SK-N-SH (cell line): ENCODE measurements around the gene CTNS.

Source experiments
- EZH2phosphoT487 ChIP-seq: fragments of 200-600 bp; sonication (generic); IDR thresholded peaks from 2 replicates; pipeline ENCODE4 v1.6.1; 2017; ENCODE audit warnings: low read depth, mixed run types, mild to moderate bottlenecking, antibody characterized with exemption, moderate library complexity, borderline replicate concordance
- FOXJ3 ChIP-seq: sonication (generic); formaldehyde crosslinking; IDR thresholded peaks from 2 replicates; pipeline ENCODE4 v1.5.1; 2020; ENCODE audit warnings: mild to moderate bottlenecking, missing genetic modification reagents
- GABPA ChIP-seq: IDR thresholded peaks from 2 replicates; pipeline ENCODE4 v1.4.0; 2012; ENCODE audit warnings: low read depth, mild to moderate bottlenecking
- JUND ChIP-seq: IDR thresholded peaks from 2 replicates; pipeline ENCODE4 v1.4.0; 2012
- NFIC ChIP-seq: IDR thresholded peaks from 2 replicates; pipeline ENCODE4 v1.4.0; 2012; ENCODE audit warnings: borderline replicate concordance
- NRF1 ChIP-seq: IDR thresholded peaks from 2 replicates; pipeline ENCODE4 v1.6.1; 2012; ENCODE audit warnings: low read depth, mild to moderate bottlenecking, low read length
- POLR2AphosphoS5 ChIP-seq: IDR thresholded peaks from 2 replicates; pipeline ENCODE4 v1.6.1; 2012; ENCODE audit warnings: low read depth, low read length
- SIN3A ChIP-seq: IDR thresholded peaks from 2 replicates; pipeline ENCODE4 v1.6.1; 2012; ENCODE audit warnings: low read depth, mild to moderate bottlenecking, low read length, moderate library complexity, borderline replicate concordance
- TAF1 ChIP-seq: IDR thresholded peaks from 2 replicates; pipeline ENCODE4 v1.6.1; 2012; ENCODE audit warnings: low read depth, mild to moderate bottlenecking, low read length, moderate library complexity, borderline replicate concordance
- TCF12 ChIP-seq: IDR thresholded peaks from 2 replicates; pipeline ENCODE4 v1.4.0; 2012
- TF ChIP-seq, protein P1 (sequence below): IDR thresholded peaks from 2 replicates; pipeline ENCODE4 v1.6.1; 2012; ENCODE audit warnings: mild to moderate bottlenecking, low read depth, low read length, moderate library complexity
- TF ChIP-seq, protein P2 (sequence below): IDR thresholded peaks from 2 replicates; pipeline ENCODE4; 2012
- TF ChIP-seq, protein P3 (sequence below): fragments of 200-600 bp; sonication (generic); IDR thresholded peaks from 2 replicates; pipeline ENCODE4 v1.6.1; 2017; ENCODE audit warnings: antibody characterized with exemption, mild to moderate bottlenecking, moderate library complexity

DNA sequence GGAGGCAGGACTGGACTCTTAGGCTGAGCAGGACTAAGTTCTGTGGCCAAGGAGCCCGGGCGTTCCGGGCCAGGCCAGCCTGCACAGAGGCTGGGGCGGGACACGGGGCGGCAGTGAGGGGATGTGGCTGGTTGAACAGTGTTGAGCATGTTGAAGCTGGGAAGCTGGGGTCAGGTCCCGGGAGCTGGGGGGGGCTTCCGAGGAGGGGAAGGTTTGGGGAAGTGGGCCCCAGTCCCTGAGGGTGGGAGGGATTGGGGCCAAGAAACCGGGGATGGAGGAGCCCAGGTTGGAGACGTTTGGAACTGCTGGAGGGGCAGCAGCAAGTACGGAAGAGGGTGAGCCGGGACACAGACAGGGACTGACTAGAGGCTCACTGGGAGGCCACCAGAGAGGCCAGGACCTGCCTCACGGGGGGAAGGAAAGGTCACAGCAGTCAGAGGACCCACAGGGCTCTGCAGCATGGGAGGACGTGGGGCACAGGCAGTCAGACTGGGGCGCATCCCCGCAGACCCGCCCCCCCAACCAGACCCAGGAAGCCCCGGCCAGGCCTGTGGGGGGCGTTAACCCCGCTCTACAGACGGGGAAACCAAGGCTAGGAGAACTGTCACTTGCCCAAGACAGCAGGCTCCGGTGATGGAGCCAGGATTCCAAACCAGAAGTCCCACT, 22.4 kb downstream of the CTNS start:
- TF ChIP-seq FOXJ3 (no peak), TAF1 (no peak), NRF1 (no peak), NFIC (no peak), EZH2phosphoT487 (no peak), POLR2AphosphoS5 (no peak), TCF12 (no peak), GABPA (no peak), SIN3A (no peak), JUND (no peak)
- TF ChIP-seq, protein P1, sequence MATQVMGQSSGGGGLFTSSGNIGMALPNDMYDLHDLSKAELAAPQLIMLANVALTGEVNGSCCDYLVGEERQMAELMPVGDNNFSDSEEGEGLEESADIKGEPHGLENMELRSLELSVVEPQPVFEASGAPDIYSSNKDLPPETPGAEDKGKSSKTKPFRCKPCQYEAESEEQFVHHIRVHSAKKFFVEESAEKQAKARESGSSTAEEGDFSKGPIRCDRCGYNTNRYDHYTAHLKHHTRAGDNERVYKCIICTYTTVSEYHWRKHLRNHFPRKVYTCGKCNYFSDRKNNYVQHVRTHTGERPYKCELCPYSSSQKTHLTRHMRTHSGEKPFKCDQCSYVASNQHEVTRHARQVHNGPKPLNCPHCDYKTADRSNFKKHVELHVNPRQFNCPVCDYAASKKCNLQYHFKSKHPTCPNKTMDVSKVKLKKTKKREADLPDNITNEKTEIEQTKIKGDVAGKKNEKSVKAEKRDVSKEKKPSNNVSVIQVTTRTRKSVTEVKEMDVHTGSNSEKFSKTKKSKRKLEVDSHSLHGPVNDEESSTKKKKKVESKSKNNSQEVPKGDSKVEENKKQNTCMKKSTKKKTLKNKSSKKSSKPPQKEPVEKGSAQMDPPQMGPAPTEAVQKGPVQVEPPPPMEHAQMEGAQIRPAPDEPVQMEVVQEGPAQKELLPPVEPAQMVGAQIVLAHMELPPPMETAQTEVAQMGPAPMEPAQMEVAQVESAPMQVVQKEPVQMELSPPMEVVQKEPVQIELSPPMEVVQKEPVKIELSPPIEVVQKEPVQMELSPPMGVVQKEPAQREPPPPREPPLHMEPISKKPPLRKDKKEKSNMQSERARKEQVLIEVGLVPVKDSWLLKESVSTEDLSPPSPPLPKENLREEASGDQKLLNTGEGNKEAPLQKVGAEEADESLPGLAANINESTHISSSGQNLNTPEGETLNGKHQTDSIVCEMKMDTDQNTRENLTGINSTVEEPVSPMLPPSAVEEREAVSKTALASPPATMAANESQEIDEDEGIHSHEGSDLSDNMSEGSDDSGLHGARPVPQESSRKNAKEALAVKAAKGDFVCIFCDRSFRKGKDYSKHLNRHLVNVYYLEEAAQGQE: no peak
- TF ChIP-seq, protein P2, sequence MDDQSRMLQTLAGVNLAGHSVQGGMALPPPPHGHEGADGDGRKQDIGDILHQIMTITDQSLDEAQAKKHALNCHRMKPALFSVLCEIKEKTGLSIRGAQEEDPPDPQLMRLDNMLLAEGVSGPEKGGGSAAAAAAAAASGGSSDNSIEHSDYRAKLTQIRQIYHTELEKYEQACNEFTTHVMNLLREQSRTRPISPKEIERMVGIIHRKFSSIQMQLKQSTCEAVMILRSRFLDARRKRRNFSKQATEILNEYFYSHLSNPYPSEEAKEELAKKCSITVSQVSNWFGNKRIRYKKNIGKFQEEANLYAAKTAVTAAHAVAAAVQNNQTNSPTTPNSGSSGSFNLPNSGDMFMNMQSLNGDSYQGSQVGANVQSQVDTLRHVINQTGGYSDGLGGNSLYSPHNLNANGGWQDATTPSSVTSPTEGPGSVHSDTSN: no peak
- TF ChIP-seq, protein P3, sequence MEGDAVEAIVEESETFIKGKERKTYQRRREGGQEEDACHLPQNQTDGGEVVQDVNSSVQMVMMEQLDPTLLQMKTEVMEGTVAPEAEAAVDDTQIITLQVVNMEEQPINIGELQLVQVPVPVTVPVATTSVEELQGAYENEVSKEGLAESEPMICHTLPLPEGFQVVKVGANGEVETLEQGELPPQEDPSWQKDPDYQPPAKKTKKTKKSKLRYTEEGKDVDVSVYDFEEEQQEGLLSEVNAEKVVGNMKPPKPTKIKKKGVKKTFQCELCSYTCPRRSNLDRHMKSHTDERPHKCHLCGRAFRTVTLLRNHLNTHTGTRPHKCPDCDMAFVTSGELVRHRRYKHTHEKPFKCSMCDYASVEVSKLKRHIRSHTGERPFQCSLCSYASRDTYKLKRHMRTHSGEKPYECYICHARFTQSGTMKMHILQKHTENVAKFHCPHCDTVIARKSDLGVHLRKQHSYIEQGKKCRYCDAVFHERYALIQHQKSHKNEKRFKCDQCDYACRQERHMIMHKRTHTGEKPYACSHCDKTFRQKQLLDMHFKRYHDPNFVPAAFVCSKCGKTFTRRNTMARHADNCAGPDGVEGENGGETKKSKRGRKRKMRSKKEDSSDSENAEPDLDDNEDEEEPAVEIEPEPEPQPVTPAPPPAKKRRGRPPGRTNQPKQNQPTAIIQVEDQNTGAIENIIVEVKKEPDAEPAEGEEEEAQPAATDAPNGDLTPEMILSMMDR: no peak
